Large intestine (tissue), 3 donors: ENCODE data around the gene EXOC4. TPM values are rescaled to one million over a fixed set of nuclear protein-coding genes. Genes with fewer than 3 reads are reported as not detected.
"Not testable (repeated sequence)": the region's sequence is repeated elsewhere in the genome, so short reads cannot be mapped to it uniquely, and the experiment has no call there.

ENCODE experiments used
- DNase-seq, 2 donors: peaks; one replicate each; pipeline versions ENCODE4 v3.0.0 to v3.0.0-alpha.2; 2013
- H3K27ac ChIP-seq: one replicate; pipeline ENCODE4 v1.5.1; 2013; ENCODE audit warnings: low read length
- H3K27me3 ChIP-seq: 2 replicates; pipeline ENCODE4 v1.6.1; 2013; ENCODE audit warnings: low read length; ENCODE audit not compliant: control insufficient read depth, insufficient read depth
- H3K36me3 ChIP-seq: 2 replicates; pipeline ENCODE4 v1.6.1; 2013; ENCODE audit warnings: low read length; ENCODE audit not compliant: control insufficient read depth, insufficient read depth
- H3K4me1 ChIP-seq: one replicate; pipeline ENCODE4 v1.6.1; 2013; ENCODE audit warnings: low read length; ENCODE audit not compliant: control insufficient read depth, insufficient read depth
- H3K4me3 ChIP-seq: one replicate; pipeline ENCODE4 v1.5.1; 2013; ENCODE audit warnings: low read length
- H3K9me3 ChIP-seq: one replicate; pipeline ENCODE4 v1.6.1; 2013; ENCODE audit warnings: mild to moderate bottlenecking, low read depth, low read length, moderate library complexity; ENCODE audit not compliant: control insufficient read depth
- WGBS: methylation state at CpG from one replicate; pipeline ENCODE4 v1.1.5; 2013; ENCODE audit warnings: low lambda C conversion rate; ENCODE audit not compliant: insufficient coverage; 5-methylcytosine and 5-hydroxymethylcytosine counted together
- polyA plus RNA-seq: library from polyadenylated mRNA; unstranded; fragments of 120-200 nt; gene quantifications from one replicate; pipeline ENCODE4 v1.2.1, GENCODE V29; 2013

The EXOC4 gene
- polyA plus RNA-seq, 1 donor = 45.4 TPM

DNA sequence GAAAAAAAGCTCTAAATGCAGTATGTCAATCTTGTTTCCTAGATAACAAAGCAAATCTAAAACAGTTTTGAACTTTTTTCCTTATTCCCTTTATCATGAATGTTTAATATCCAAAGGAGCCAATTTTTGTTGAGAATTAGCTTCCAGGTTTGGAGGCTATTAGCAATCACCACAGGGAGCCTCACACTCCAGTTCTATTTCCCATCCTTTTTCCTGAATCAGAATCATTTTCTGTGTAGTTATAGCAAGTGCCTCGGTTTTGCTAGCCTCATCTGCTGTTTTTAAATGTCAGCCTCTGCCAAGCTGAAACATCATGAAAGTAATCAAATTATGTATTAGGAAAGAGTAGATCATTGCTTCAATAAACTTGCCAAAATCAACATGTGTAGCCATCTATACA, 516.8 kb downstream of the EXOC4 start:
- WGBS = no CpG with 5 or more reads among the region's 1 CpG
- no peak overlapping the region for H3K27ac ChIP-seq
- H3K27me3 ChIP-seq = no peaks in the 10 kb centered on the region
- H3K9me3 ChIP-seq = no peaks in the 10 kb centered on the region
- H3K36me3 ChIP-seq = no peaks in the 10 kb centered on the region
- no peak for DNase-seq
- H3K4me3 ChIP-seq = no peak overlapping the region
- H3K4me1 ChIP-seq = no peaks in the 10 kb centered on the region

DNA sequence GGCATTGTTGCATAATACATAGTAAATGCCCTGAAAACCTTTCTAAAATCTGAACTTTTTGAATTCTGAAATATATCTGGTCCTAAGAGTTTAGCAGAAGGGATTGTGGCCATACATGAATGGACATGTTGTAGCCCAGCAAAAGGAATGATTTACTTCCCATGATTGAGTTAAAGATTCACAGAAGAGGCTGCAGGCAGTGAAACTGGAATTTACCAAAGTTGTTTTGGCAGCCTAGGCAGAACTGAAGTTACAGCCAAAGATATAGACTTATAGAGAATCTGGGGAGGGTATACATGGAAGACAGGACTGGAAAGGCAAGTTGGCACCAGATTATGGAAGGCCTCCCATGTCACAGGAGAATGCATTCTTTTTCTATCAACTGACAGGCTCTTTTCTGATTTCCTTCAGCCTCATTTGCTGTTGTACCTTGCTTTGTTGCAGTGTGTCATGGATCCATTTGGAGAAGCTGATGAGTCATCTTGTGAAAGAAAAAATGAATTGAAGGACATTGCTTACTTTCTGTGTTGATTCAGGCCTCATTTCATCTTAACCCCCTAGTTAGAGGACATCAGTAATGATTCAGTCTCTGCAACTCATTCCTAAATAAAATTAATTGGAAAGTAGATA, 518.1 kb downstream of the EXOC4 start:
- Histone ChIP-seq H3K9me3 (no peaks in the 10 kb centered on the region), H3K27me3 (no peaks in the 10 kb centered on the region), H3K36me3 (no peaks in the 10 kb centered on the region), H3K27ac (no peak overlapping the region), H3K4me1 (no peaks in the 10 kb centered on the region), H3K4me3 (no peak overlapping the region)
- peak in 1 of 2 donors; percentile 7 for DNase-seq

DNA sequence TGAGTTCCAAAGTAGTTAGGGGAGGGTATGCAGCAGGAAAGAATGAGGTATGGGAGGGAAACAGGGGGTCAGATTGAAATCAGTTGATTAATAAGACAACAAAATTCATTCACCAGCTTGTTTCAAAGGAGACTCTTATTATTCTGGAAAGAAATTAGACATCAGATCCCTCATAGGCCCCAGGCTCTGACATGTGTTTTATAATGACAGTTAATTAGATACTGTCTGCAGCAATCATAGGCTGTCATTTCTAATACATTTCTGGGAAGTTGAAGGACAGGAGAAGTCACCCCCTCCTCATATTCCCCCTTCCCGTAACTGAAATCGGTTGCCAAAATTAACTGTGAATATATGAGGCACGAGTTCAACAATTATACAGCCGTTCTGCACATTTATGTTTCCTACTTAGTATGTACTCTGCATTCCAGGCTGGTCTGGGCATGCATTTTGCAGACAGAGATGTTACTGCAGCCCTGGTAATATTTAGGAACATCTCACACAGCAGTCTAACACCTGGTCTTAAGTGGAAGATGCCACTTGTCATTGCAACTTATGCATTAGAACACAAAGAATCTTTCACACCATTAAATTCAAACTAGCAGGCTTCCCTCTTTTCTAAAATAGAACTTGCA, 519.0 kb downstream of the EXOC4 start:
- Histone ChIP-seq H3K4me1 (no peaks in the 10 kb centered on the region), H3K27me3 (no peaks in the 10 kb centered on the region), H3K27ac (no peak overlapping the region), H3K9me3 (no peaks in the 10 kb centered on the region), H3K4me3 (no peak overlapping the region), H3K36me3 (no peaks in the 10 kb centered on the region)
- no peak for DNase-seq
- WGBS = no CpG with 5 or more reads among the region's 4 CpGs

DNA sequence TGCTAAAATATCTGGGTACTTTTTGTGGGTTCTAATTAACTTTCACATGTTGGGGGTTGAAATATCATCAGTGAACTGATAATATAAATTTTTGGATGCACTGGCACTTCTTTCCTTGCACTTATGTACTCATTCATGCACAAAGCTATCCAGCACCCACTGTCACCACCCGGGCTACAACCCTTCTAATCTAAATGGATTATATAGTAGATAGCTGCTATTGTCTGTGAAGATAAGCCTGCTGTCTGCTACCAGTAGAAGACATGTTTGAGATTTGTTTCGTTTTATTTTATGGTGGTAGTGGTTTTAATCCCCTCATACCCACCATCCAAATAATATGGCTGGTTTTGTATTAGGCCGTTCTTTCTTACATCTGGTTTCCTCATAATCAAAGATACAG, 520.7 kb downstream of the EXOC4 start:
- no peak overlapping the region for H3K4me3 ChIP-seq
- 60% methylated on average over 1 of the region's 3 CpGs for WGBS
- H3K4me1 ChIP-seq = no peaks in the 10 kb centered on the region
- no peak overlapping the region for H3K27ac ChIP-seq
- no peaks in the 10 kb centered on the region for H3K9me3 ChIP-seq
- DNase-seq = no peak
- H3K27me3 ChIP-seq = no peaks in the 10 kb centered on the region
- H3K36me3 ChIP-seq = no peaks in the 10 kb centered on the region

DNA sequence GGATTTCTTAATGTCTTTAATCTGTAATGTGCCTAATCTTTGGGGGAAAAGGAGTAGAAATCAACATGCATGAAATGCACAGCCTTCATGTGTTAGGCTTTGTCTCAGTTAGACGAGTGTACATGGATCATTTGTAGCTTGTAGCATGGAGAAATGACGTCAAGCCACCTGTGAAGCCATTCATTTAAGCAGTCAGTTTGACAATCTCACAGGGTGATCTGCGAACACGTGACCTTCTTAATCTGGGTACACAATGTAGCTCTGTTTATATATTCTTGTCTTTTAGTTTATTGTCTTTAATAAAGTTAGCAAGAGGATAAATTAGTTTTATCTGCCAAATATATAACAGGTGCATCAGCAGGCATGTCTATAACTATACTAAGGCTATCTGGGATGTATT, 522.3 kb downstream of the EXOC4 start:
- no peaks in the 10 kb centered on the region for H3K9me3 ChIP-seq

DNA sequence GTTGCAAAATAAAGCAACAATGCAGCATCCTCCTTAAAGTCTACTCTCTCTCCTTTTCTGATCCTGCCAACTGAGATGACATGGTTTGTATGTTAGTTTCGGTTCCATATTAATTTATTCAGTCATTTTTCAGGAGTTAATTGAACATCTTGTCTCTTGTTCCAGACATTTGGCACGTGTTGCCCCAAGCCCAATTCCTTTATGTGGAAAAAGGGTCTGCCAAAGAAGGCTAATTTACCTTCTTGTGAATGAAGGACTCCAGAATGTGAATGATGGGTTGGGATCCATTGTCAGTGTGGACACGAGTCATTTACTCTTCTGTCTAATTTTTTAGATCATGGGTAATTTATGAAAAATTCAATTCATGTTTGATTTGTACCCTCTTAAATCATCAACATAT, 523.4 kb downstream of the EXOC4 start:
- Histone ChIP-seq H3K9me3 (no peaks in the 10 kb centered on the region), H3K4me3 (no peak overlapping the region), H3K36me3 (no peaks in the 10 kb centered on the region), H3K4me1 (no peaks in the 10 kb centered on the region), H3K27ac (no peak overlapping the region), H3K27me3 (no peaks in the 10 kb centered on the region)
- 67% methylated on average over 1 of the region's 3 CpGs for WGBS
- DNase-seq = no peak

More for the DNA sequence above, 522.3 kb downstream of the EXOC4 start:
- no peaks in the 10 kb centered on the region for H3K4me1 ChIP-seq
- no peak overlapping the region for H3K27ac ChIP-seq
- H3K4me3 ChIP-seq = no peak overlapping the region
- no peaks in the 10 kb centered on the region for H3K27me3 ChIP-seq
- WGBS = 60% methylated on average over 1 of the region's 4 CpGs
- H3K36me3 ChIP-seq = no peaks in the 10 kb centered on the region
- DNase-seq = no peak

DNA sequence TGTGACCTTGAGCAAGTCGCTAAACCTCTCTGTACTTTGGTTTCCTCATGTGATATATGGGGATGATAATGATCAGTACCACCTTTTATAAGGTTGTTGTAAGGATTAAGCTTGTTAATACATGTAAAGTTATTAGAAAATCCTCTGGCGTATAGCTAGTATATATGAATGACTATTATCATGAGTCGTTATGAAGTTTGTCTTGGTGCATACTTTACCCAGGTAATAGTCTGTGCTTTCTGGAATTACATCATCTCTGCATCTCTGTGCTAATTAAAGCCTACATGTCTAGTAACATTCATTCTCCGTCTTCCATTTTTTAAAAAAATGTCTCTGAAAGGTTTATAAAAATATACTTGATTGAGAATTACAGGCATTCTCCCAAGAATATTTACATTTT, 524.8 kb downstream of the EXOC4 start:
- Histone ChIP-seq H3K4me1 (no peaks in the 10 kb centered on the region), H3K4me3 (no peak overlapping the region)

DNA sequence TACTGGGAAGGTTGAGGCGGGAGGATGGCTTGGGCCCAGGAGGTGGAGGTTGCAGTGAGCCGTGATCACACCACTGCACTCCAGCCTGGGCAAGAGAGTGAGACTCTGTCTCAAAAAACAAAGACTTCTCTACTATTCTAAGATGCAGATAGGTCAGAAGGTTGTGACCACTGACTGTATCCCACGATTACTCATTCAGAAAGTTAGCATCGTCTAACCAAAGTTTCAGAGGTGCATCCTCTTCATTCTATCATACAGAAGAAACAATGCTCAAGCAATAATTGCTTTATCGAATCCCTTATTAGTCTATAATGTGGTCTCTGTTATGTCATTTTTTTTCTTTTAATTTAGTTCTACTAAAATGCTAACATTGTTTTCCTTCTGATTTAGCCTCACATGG, 525.6 kb downstream of the EXOC4 start:
- Histone ChIP-seq H3K27ac (no peak overlapping the region), H3K27me3 (no peaks in the 10 kb centered on the region), H3K9me3 (no peaks in the 10 kb centered on the region), H3K4me1 (no peaks in the 10 kb centered on the region), H3K36me3 (no peaks in the 10 kb centered on the region), H3K4me3 (no peak overlapping the region)
- no peak for DNase-seq
- 100% methylated on average over 4 of the region's 5 CpGs for WGBS

More for the DNA sequence above, 524.8 kb downstream of the EXOC4 start:
- no peaks in the 10 kb centered on the region for H3K36me3 ChIP-seq
- no peaks in the 10 kb centered on the region for H3K27me3 ChIP-seq
- H3K27ac ChIP-seq = no peak overlapping the region
- 100% methylated on average over 2 of the region's 4 CpGs for WGBS
- DNase-seq = no peak
- H3K9me3 ChIP-seq = no peaks in the 10 kb centered on the region

DNA sequence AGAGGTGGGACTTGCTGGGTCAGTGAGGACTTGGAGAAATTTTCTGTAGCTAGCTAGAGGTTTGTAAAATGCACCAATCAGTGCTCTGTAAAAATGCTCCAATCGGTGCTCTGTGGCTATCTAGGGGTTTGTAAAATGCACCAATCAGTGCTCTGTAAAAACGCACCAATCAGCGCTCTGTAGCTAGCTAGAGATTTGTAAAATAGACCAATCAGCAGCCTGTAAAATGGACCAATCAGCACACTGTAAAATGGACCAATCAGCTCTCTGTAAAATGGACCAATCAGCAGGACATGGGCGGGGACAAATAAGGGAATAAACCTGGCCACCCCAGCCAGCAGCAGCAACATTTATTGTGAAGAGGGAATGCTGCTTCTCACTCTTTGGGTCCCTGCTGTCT, 526.7 kb downstream of the EXOC4 start:
- H3K4me1 ChIP-seq, H3K27ac ChIP-seq, DNase-seq, H3K27me3 ChIP-seq, H3K4me3 ChIP-seq, H3K36me3 ChIP-seq, H3K9me3 ChIP-seq: not testable (repeated sequence)
- WGBS = no CpG with 5 or more reads among the region's 4 CpGs

DNA sequence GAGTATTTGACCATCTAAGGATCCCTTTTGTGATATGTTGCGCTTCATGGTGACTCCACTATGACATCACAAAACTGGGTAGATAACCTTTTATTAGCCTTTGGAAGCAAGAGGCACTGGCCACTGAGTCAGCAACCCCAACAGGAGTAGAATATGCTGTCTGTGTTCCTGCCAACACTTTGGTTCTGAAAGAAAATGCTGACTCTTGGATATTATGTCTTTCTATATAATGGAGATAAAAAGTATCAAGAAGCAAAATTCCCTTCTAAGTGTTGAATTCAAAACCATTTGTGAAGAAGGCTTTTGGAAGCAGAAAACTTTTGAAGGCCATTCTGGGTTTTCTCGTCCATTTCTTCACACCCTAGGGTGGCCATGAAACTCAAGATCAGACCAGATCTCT, 528.0 kb downstream of the EXOC4 start:
- Histone ChIP-seq H3K27ac (no peak overlapping the region), H3K27me3 (no peaks in the 10 kb centered on the region), H3K4me1 (no peaks in the 10 kb centered on the region), H3K9me3 (no peaks in the 10 kb centered on the region), H3K36me3 (no peaks in the 10 kb centered on the region), H3K4me3 (no peak overlapping the region)
- no peak for DNase-seq
- WGBS = no CpG with 5 or more reads among the region's 2 CpGs

DNA sequence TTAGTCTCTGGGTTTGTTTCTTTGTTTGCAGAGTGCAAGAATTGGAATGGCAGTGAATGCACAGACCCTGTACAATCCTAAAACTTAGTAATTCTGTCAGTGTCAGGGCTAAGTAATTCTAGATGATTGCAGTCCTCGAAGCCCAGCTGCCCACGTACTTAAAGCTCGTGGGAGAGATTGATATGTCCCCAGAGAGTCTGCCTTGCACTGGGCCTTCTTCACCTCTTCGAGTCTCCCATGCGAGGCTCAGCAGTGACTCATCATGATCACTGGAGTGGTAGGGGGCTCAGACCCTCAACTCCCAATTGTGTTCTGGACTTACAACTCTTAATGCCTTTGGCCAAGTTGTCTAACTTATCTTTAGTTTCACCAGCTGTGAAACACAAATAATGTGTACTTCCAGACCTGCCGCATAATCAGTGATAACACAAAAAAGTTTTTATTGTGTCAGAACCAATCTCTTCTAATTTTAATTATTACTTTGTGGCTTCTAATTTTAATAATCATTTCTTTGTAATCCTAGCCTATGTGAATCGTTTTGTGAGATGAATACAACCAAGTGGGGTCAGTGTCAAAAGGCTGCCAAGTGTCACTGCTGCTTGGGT, 528.7 kb downstream of the EXOC4 start:
- no peaks in the 10 kb centered on the region for H3K27me3 ChIP-seq
- 90% methylated on average over 2 of the region's 7 CpGs for WGBS
- H3K4me1 ChIP-seq = no peaks in the 10 kb centered on the region
- H3K4me3 ChIP-seq = no peak overlapping the region
- H3K36me3 ChIP-seq = no peaks in the 10 kb centered on the region
- H3K9me3 ChIP-seq = no peaks in the 10 kb centered on the region
- no peak for DNase-seq
- H3K27ac ChIP-seq = no peak overlapping the region
